SJSA1 (cell line): ENCODE measurements around the gene BANP. TPM values are rescaled to one million over a fixed set of nuclear protein-coding genes. Genes with fewer than 3 reads are reported as not detected.
"Not testable (repeated sequence)": the region's sequence is repeated elsewhere in the genome, so short reads cannot be mapped to it uniquely, and the experiment has no call there.

Source experiments
- DNase-seq, 2 experiments: peaks; one replicate each; pipeline ENCODE4 v3.0.0-alpha.2; 2015 to 2020; ENCODE audit warnings: low spot score in 2 of 2, low read depth in 1 of 2
- H3K27ac ChIP-seq: fragments of 250-450 bp; sonication (Bioruptor Pico); 2 replicates; pipeline ENCODE4 v1.5.1; 2020; ENCODE audit warnings: mild to moderate bottlenecking, moderate library complexity
- H3K27me3 ChIP-seq: fragments of 250-450 bp; sonication (Bioruptor Pico); replicated peaks from 2 replicates; pipeline ENCODE4 v1.5.1; 2020; ENCODE audit warnings: mild to moderate bottlenecking, moderate library complexity
- H3K36me3 ChIP-seq: fragments of 250-450 bp; sonication (Bioruptor Pico); 2 replicates; pipeline ENCODE4 v1.5.1; 2020; ENCODE audit warnings: mild to moderate bottlenecking
- H3K4me1 ChIP-seq: fragments of 250-450 bp; sonication (Bioruptor Pico); replicated peaks from 2 replicates; pipeline ENCODE4 v1.6.1; 2021; ENCODE audit warnings: mild to moderate bottlenecking
- H3K4me3 ChIP-seq: fragments of 250-450 bp; sonication (Bioruptor Pico); 2 replicates; pipeline ENCODE4 v1.5.1; 2020; ENCODE audit warnings: mild to moderate bottlenecking
- H3K9me3 ChIP-seq: fragments of 250-450 bp; sonication (Bioruptor Pico); replicated peaks from 2 replicates; pipeline ENCODE4 v1.5.1; 2020; ENCODE audit warnings: mild to moderate bottlenecking
- total RNA-seq: library from RNA; depleted of rRNA; stranded (reverse); fragments of >200 nt; shearing (Covaris generic); gene quantifications from 2 replicates; pipeline ENCODE4 v1.2.3, GENCODE V29; 2014

The BANP gene
- total RNA-seq, 1 experiment from 2014 or later = 21.7 TPM

- not testable (repeated sequence) for H3K4me1 ChIP-seq, DNase-seq, H3K27ac ChIP-seq, H3K4me3 ChIP-seq, H3K9me3 ChIP-seq, H3K27me3 ChIP-seq
- H3K36me3 ChIP-seq = peaks cover 25% of the 10 kb centered on the region
These were observed 102.2 kb downstream of the BANP start for GRCh38 chr16:88053479-88053878.

GRCh38 chr16:88055356-88055755, 104.1 kb downstream of the BANP start:
- Histone ChIP-seq H3K36me3 (peaks cover 29% of the 10 kb centered on the region), H3K27me3 (no peaks in the 10 kb centered on the region), H3K9me3 (no peaks in the 10 kb centered on the region), H3K4me3 (no peak overlapping the region), H3K4me1 (no peaks in the 10 kb centered on the region), H3K27ac (no peak overlapping the region)
- no peak for DNase-seq

- Histone ChIP-seq H3K4me3 (no peak overlapping the region), H3K36me3 (peaks cover 23% of the 10 kb centered on the region), H3K4me1 (no peaks in the 10 kb centered on the region), H3K27me3 (no peaks in the 10 kb centered on the region), H3K9me3 (no peaks in the 10 kb centered on the region), H3K27ac (no peak overlapping the region)
- no peak for DNase-seq
These were observed 105.0 kb downstream of the BANP start for GRCh38 chr16:88056212-88056611.

GRCh38 chr16:88057656-88058055, 106.4 kb downstream of the BANP start:
- Histone ChIP-seq H3K27me3 (no peaks in the 10 kb centered on the region), H3K27ac (no peak overlapping the region), H3K36me3 (peaks cover 12% of the 10 kb centered on the region), H3K4me3 (no peak overlapping the region), H3K4me1 (peaks cover 11% of the 10 kb centered on the region), H3K9me3 (no peaks in the 10 kb centered on the region)
- DNase-seq = no peak

- no peak overlapping the region for H3K4me3 ChIP-seq
- DNase-seq = no peak
- no peaks in the 10 kb centered on the region for H3K27me3 ChIP-seq
- H3K9me3 ChIP-seq = no peaks in the 10 kb centered on the region
- H3K27ac ChIP-seq = no peak overlapping the region
- peaks cover 11% of the 10 kb centered on the region for H3K36me3 ChIP-seq
- H3K4me1 ChIP-seq = peaks cover 16% of the 10 kb centered on the region
These were observed 106.9 kb downstream of the BANP start for GRCh38 chr16:88058136-88058535.

- H3K9me3 ChIP-seq = no peaks in the 10 kb centered on the region
- peaks cover 22% of the 10 kb centered on the region for H3K4me1 ChIP-seq
- H3K36me3 ChIP-seq = peaks cover 11% of the 10 kb centered on the region
- H3K27me3 ChIP-seq = no peaks in the 10 kb centered on the region
- H3K27ac ChIP-seq = no peak overlapping the region
- DNase-seq = no peak
- no peak overlapping the region for H3K4me3 ChIP-seq
These were observed 107.6 kb downstream of the BANP start for GRCh38 chr16:88058817-88059216.

- H3K4me3 ChIP-seq = no peak overlapping the region
- no peaks in the 10 kb centered on the region for H3K9me3 ChIP-seq
- no peaks in the 10 kb centered on the region for H3K27me3 ChIP-seq
- no peak for DNase-seq
- H3K27ac ChIP-seq = no peak overlapping the region
- H3K36me3 ChIP-seq = peaks cover 11% of the 10 kb centered on the region
- peaks cover 32% of the 10 kb centered on the region for H3K4me1 ChIP-seq
These were observed 108.6 kb downstream of the BANP start for GRCh38 chr16:88059701-88060386.

- no peaks in the 10 kb centered on the region for H3K27me3 ChIP-seq
- no peak overlapping the region for H3K27ac ChIP-seq
- H3K4me3 ChIP-seq = no peak overlapping the region
- H3K9me3 ChIP-seq = no peaks in the 10 kb centered on the region
- H3K4me1 ChIP-seq = peaks cover 32% of the 10 kb centered on the region
- DNase-seq = no peak
- peaks cover 11% of the 10 kb centered on the region for H3K36me3 ChIP-seq
These were observed 109.4 kb downstream of the BANP start for GRCh38 chr16:88060524-88061219.

GRCh38 chr16:88061346-88062110, 110.3 kb downstream of the BANP start:
- Histone ChIP-seq H3K4me1 (peaks cover 32% of the 10 kb centered on the region), H3K36me3 (peaks cover 11% of the 10 kb centered on the region), H3K27me3 (no peaks in the 10 kb centered on the region), H3K4me3 (no peak overlapping the region), H3K27ac (peak overlapping the region; percentile 62), H3K9me3 (no peaks in the 10 kb centered on the region)
- no peak for DNase-seq

GRCh38 chr16:88062341-88063210, 111.3 kb downstream of the BANP start:
- peak; percentile 81 to 88 for DNase-seq
- Histone ChIP-seq H3K36me3 (peaks cover 11% of the 10 kb centered on the region), H3K9me3 (no peaks in the 10 kb centered on the region), H3K27me3 (no peaks in the 10 kb centered on the region), H3K4me1 (peaks cover 32% of the 10 kb centered on the region), H3K4me3 (no peak overlapping the region), H3K27ac (peak overlapping the region; percentile 62)

- peaks cover 8% of the 10 kb centered on the region for H3K36me3 ChIP-seq
- no peaks in the 10 kb centered on the region for H3K27me3 ChIP-seq
- peaks cover 32% of the 10 kb centered on the region for H3K4me1 ChIP-seq
- no peaks in the 10 kb centered on the region for H3K9me3 ChIP-seq
- peak overlapping the region; percentile 62 for H3K27ac ChIP-seq
- DNase-seq = peak in 1 of 2 experiments; percentile 46
- H3K4me3 ChIP-seq = no peak overlapping the region
These were observed 112.1 kb downstream of the BANP start for GRCh38 chr16:88063211-88063773.

GRCh38 chr16:88064011-88064888, 113.0 kb downstream of the BANP start:
- Histone ChIP-seq H3K27ac (no peak overlapping the region), H3K4me3 (no peak overlapping the region), H3K9me3 (no peaks in the 10 kb centered on the region), H3K27me3 (no peaks in the 10 kb centered on the region), H3K4me1 (peaks cover 32% of the 10 kb centered on the region), H3K36me3 (peaks cover 8% of the 10 kb centered on the region)
- DNase-seq = no peak
